Bone marrow (tissue), 2 donors: ENCODE data around the gene MT1G.
"Not testable (repeated sequence)": the region's sequence is repeated elsewhere in the genome, so short reads cannot be mapped to it uniquely, and the experiment has no call there.

Experiments used
- DNase-seq, 2 donors: peaks; one replicate each; lab custom pipeline; 2025; lab: John Stamatoyannopoulos, UW

MT1G gene

GRCh38 chr16:56621665-56622445 lies 46.0 kb downstream of the MT1G start:
- not testable (repeated sequence) for DNase-seq

- DNase-seq = no peak
Measured at GRCh38 chr16:56620339-56620897, 47.4 kb downstream of the MT1G start.

DNA sequence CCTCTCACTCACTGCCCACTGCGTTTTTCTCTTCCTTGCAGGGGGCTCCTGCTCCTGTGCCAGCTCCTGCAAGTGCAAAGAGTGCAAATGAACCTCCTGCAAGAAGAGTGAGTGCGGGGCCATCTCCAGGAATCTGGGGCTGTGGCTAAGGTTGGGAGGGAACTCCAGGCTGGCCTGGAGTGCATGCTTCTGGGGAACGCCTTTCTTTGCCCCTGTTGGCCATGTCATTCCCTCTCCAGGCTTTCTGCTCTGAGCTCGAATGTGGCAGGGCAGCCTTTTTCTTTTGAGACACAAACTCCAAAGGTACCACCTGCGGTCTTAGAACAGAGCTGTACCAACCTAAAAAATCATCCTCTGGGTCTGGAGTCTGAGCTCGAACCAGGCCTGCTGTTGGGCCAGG lies 49.7 kb downstream of the MT1G start:
- DNase-seq = no peak

- DNase-seq = no peak
Measured at GRCh38 chr16:56617212-56618085, 50.4 kb downstream of the MT1G start.
